H9 (cell line): ENCODE measurements around the gene ITIH5. TPM values are rescaled to one million over a fixed set of nuclear protein-coding genes. Genes with fewer than 3 reads are reported as not detected.

ENCODE experiments used
- DNase-seq: peaks from one replicate; pipeline ENCODE4 v3.0.0-alpha.2; 2017
- H2AFZ ChIP-seq: one replicate; pipeline ENCODE4 v1.6.1; 2013; ENCODE audit warnings: mild to moderate bottlenecking, low read length, control low read depth, moderate library complexity
- H2AK5ac ChIP-seq: 2 replicates; pipeline ENCODE4 v1.6.1; 2013; ENCODE audit warnings: low read length, control low read depth, mixed read lengths; ENCODE audit not compliant: insufficient read length
- H2BK120ac ChIP-seq: one replicate; pipeline ENCODE4 v1.6.1; 2013; ENCODE audit warnings: low read depth, mild to moderate bottlenecking, low read length, control low read depth, inconsistent platforms; ENCODE audit not compliant: poor library complexity, severe bottlenecking
- H2BK12ac ChIP-seq: 2 replicates; pipeline ENCODE4 v1.6.1; 2013; ENCODE audit warnings: low read length, control low read depth, mixed read lengths, low read depth; ENCODE audit not compliant: insufficient read length
- H2BK15ac ChIP-seq: 2 replicates; pipeline ENCODE4 v1.6.1; 2013; ENCODE audit warnings: low read depth, low read length, control low read depth
- H2BK20ac ChIP-seq: one replicate; pipeline ENCODE4 v1.6.1; 2013; ENCODE audit warnings: low read depth, mild to moderate bottlenecking, low read length, control low read depth, inconsistent platforms; ENCODE audit not compliant: poor library complexity, severe bottlenecking
- H2BK5ac ChIP-seq: 2 replicates; pipeline ENCODE4 v1.6.1; 2013; ENCODE audit warnings: low read length, control low read depth, mixed read lengths; ENCODE audit not compliant: insufficient read length
- H3K14ac ChIP-seq: 2 replicates; pipeline ENCODE4 v1.6.1; 2013; ENCODE audit warnings: low read length, control low read depth; ENCODE audit not compliant: insufficient read depth
- H3K18ac ChIP-seq: 2 replicates; pipeline ENCODE4 v1.6.1; 2013; ENCODE audit warnings: low read depth, mild to moderate bottlenecking, mixed read lengths, low read length, control low read depth; ENCODE audit not compliant: insufficient read length
- H3K23ac ChIP-seq: 2 replicates; pipeline ENCODE4 v1.6.1; 2013; ENCODE audit warnings: low read length, control low read depth, mixed read lengths, low read depth; ENCODE audit not compliant: insufficient read length
- H3K23me2 ChIP-seq: 2 replicates; pipeline ENCODE4 v1.6.1; 2013; ENCODE audit warnings: low read depth, mild to moderate bottlenecking, mixed read lengths, low read length, control low read depth; ENCODE audit not compliant: insufficient read length, poor library complexity, severe bottlenecking
- H3K27ac ChIP-seq: 2 replicates; pipeline ENCODE4 v1.5.1; 2013; ENCODE audit warnings: low read length, control low read depth, mixed read lengths, low read depth; ENCODE audit not compliant: insufficient read length
- H3K27me3 ChIP-seq: 2 replicates; pipeline ENCODE4 v1.6.1; 2013; ENCODE audit warnings: low read length, control low read depth, inconsistent platforms; ENCODE audit not compliant: insufficient read depth
- H3K4ac ChIP-seq: 2 replicates; pipeline ENCODE4 v1.6.1; 2013; ENCODE audit warnings: low read depth, mild to moderate bottlenecking, control low read depth, inconsistent platforms, low read length, moderate library complexity
- H3K4me1 ChIP-seq: 2 replicates; pipeline ENCODE4 v1.6.1; 2013; ENCODE audit warnings: low read length, control low read depth, inconsistent platforms; ENCODE audit not compliant: insufficient read depth
- H3K4me2 ChIP-seq: 2 replicates; pipeline ENCODE4 v1.6.1; 2013; ENCODE audit warnings: low read length, control low read depth, mixed read lengths; ENCODE audit not compliant: insufficient read length, insufficient read depth
- H3K56ac ChIP-seq: 2 replicates; pipeline ENCODE4 v1.6.1; 2013; ENCODE audit warnings: low read depth, mild to moderate bottlenecking, mixed read lengths, low read length, control low read depth; ENCODE audit not compliant: insufficient read length
- H3K79me1 ChIP-seq: 2 replicates; pipeline ENCODE4 v1.6.1; 2013; ENCODE audit warnings: low read depth, mild to moderate bottlenecking, moderate library complexity, low read length, control low read depth, inconsistent platforms; ENCODE audit not compliant: insufficient read depth, poor library complexity, severe bottlenecking
- H3K79me2 ChIP-seq: 2 replicates; pipeline ENCODE4 v1.6.1; 2013; ENCODE audit warnings: low read length, control low read depth, inconsistent platforms; ENCODE audit not compliant: insufficient read depth
- H3K9ac ChIP-seq: 2 replicates; pipeline ENCODE4 v1.6.1; 2013; ENCODE audit warnings: low read length, control low read depth, mixed read lengths; ENCODE audit not compliant: insufficient read length; ENCODE audit errors: extremely low read depth
- H3K9me3 ChIP-seq: one replicate; pipeline ENCODE4 v1.6.1; 2013; ENCODE audit warnings: low read depth, low read length, inconsistent platforms; ENCODE audit not compliant: control insufficient read depth
- H3T11ph ChIP-seq: one replicate; pipeline ENCODE4 v1.6.1; 2013; ENCODE audit warnings: mild to moderate bottlenecking, low read length, control low read depth, inconsistent platforms
- H4K20me1 ChIP-seq: one replicate; pipeline ENCODE4 v1.6.1; 2013; ENCODE audit not compliant: control insufficient read depth, insufficient read length, insufficient read depth
- H4K5ac ChIP-seq: 2 replicates; pipeline ENCODE4 v1.6.1; 2013; ENCODE audit warnings: low read depth, mild to moderate bottlenecking, mixed read lengths, low read length, control low read depth; ENCODE audit not compliant: insufficient read length
- H4K8ac ChIP-seq: replicated peaks from 2 replicates; pipeline ENCODE4 v1.6.1; 2013; ENCODE audit warnings: low read length, control low read depth, mixed read lengths, low read depth; ENCODE audit not compliant: insufficient read length
- H4K91ac ChIP-seq: 2 replicates; pipeline ENCODE4 v1.6.1; 2013; ENCODE audit warnings: low read depth, mild to moderate bottlenecking, moderate library complexity, mixed read lengths, low read length, control low read depth; ENCODE audit not compliant: insufficient read length
- H3K27ac Mint-ChIP-seq, 3 experiments: 2 replicates in 2 of 3; 3 replicates in 1 of 3; pipeline ENCODE4 v1.8.0; 2020 to 2021; ENCODE audit warnings: mixed read lengths in 3 of 3, mild to moderate bottlenecking in 1 of 3, moderate library complexity in 1 of 3
- H3K27me3 Mint-ChIP-seq: 2 replicates; pipeline ENCODE4 v1.8.0; 2021; ENCODE audit warnings: low read depth, mild to moderate bottlenecking, moderate library complexity, mixed read lengths
- H3K36me3 Mint-ChIP-seq, 3 experiments: 2 replicates in 2 of 3; 3 replicates in 1 of 3; pipeline ENCODE4 v1.8.0; 2020 to 2021; ENCODE audit warnings: low read depth in 3 of 3, mixed read lengths in 3 of 3; ENCODE audit not compliant: insufficient read depth in 1 of 3
- H3K4me1 Mint-ChIP-seq, 2 experiments: 2 replicates each; pipeline ENCODE4 v1.8.0; 2020; ENCODE audit warnings: mixed read lengths in 2 of 2
- H3K4me3 Mint-ChIP-seq, 2 experiments: 2 replicates in 1 of 2; 3 replicates in 1 of 2; pipeline ENCODE4 v1.8.0; 2020 to 2021; ENCODE audit warnings: mild to moderate bottlenecking in 2 of 2, mixed read lengths in 2 of 2, moderate library complexity in 1 of 2
- H3K9me3 Mint-ChIP-seq, 2 experiments: 2 replicates in 1 of 2; 3 replicates in 1 of 2; pipeline ENCODE4 v1.8.0; 2020; ENCODE audit warnings: mild to moderate bottlenecking in 2 of 2, mixed read lengths in 2 of 2, moderate library complexity in 1 of 2
- CTCF ChIP-seq: fragments of 200-600 bp; sonication (generic); conservative IDR thresholded peaks from 3 replicates; pipeline ENCODE4 v1.8.0; 2021; ENCODE audit warnings: antibody characterized with exemption, mild to moderate bottlenecking
- WGBS: extraction: QIAGEN DNeasy Blood & Tissue Kit; methylation state at CpG from one replicate; pipeline ENCODE4 v1.1.7; 2013; ENCODE audit warnings: missing lambda C conversion rate, low lambda C conversion rate, mixed read lengths; ENCODE audit not compliant: insufficient read length; ENCODE audit errors: extremely low coverage; 5-methylcytosine and 5-hydroxymethylcytosine counted together
- total RNA-seq: library from RNA; stranded (reverse); gene quantifications from 2 replicates; pipeline ENCODE4 v1.2.1, GENCODE V29; 2021

Gene ITIH5
- total RNA-seq, 1 experiment from 2014 or later = 1.3 TPM

GRCh38 chr10:7553531-7553930, 113.2 kb downstream of the ITIH5 start:
- Histone ChIP-seq H2AFZ (no peak overlapping the region), H2BK20ac (no peak overlapping the region), H3K23me2 (no peaks in the 10 kb centered on the region), H3K23ac (no peak overlapping the region), H2BK120ac (no peak overlapping the region), H3K4ac (no peak overlapping the region), H4K8ac (no peak overlapping the region), H3K27ac (no peak overlapping the region), H2BK15ac (no peak overlapping the region), H3K79me1 (no peaks in the 10 kb centered on the region), H3K18ac (no peak overlapping the region), H3K56ac (no peak overlapping the region), H2BK5ac (no peak overlapping the region), H4K5ac (no peak overlapping the region), H3K14ac (no peak overlapping the region), H3K4me1 (no peaks in the 10 kb centered on the region), H2BK12ac (no peak overlapping the region), H3K9ac (no peak overlapping the region), H3T11ph (no peak overlapping the region), H3K27me3 (no peaks in the 10 kb centered on the region), H2AK5ac (no peak overlapping the region), H3K79me2 (no peaks in the 10 kb centered on the region), H3K9me3 (no peaks in the 10 kb centered on the region), H4K20me1 (no peaks in the 10 kb centered on the region), H3K4me2 (no peak overlapping the region), H4K91ac (no peak overlapping the region)
- no CpG with 5 or more reads among the region's 10 CpGs for WGBS
- DNase-seq = no peak
- peaks cover 6 to 13% of the 10 kb centered on the region in 2 experiments for H3K4me1 Mint-ChIP-seq
- no peaks in the 10 kb centered on the region; a peak in 1 of 5 replicates for H3K9me3 Mint-ChIP-seq
- no peak overlapping the region for H3K4me3 Mint-ChIP-seq
- no peak overlapping the region for H3K27ac Mint-ChIP-seq
- H3K36me3 Mint-ChIP-seq = 0 out of 7 replicates have a peak, but pooled peaks cover 0 to 2% (median 0%) of the 10 kb centered on the region in 3 experiments
- H3K27me3 Mint-ChIP-seq = no peaks in the 10 kb centered on the region; the same call in 1 of the 2 replicates
- TF ChIP-seq CTCF = no peak
